Testis (tissue), 2 donors: Measurements from ENCODE around the gene HMCN2.

Experiments
- CTCF ChIP-seq, 3 experiments: fragments of 450-650 bp in 2 of 3; fragments of 200-600 bp in 1 of 3; sonication (generic) in 1 of 3; IDR thresholded peaks; one replicate each; pipeline ENCODE4 v1.5.1; 2016 to 2019; ENCODE audit warnings: antibody characterized with exemption in 3 of 3, mild to moderate bottlenecking in 2 of 3, moderate library complexity in 1 of 3
- POLR2A ChIP-seq: fragments of 450-650 bp; IDR thresholded peaks from one replicate; pipeline ENCODE4 v1.6.1; 2017; ENCODE audit warnings: antibody characterized with exemption, mild to moderate bottlenecking, moderate library complexity

DNA sequence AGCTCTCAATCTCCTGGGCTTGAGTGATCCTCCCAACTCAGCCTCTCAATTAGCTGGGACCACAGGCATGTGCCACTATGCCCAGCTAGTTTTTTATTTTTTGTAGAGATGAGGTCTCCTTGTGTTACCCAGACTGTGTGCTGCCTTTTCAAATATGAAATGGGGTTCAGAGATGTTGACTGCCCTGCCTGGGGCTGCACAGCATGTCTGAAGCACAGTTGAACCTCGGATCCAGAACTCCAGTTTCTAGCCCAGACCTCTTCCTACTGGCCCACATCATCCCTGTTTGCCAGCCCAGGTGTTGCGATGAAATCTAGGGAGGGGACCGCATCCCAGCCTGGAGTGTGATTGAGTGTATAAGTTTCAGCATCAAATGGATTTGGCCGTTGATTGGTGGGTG is 69.4 kb downstream of the HMCN2 start:
- TF ChIP-seq CTCF (IDR thresholded peaks at IDR 0.05): no peak
- TF ChIP-seq POLR2A: no peak
